Esophagus (tissue), 2 donors: ENCODE measurements around the gene CHST5. TPM values are rescaled to one million over a fixed set of nuclear protein-coding genes. Genes with fewer than 3 reads are reported as not detected.

Experiments used
- H3K27ac ChIP-seq, 2 donors: one replicate each; pipeline ENCODE4 v1.5.1; 2013; ENCODE audit warnings: low read depth in 2 of 2, mild to moderate bottlenecking in 2 of 2, inconsistent platforms in 1 of 2, low read length in 1 of 2, moderate library complexity in 1 of 2
- H3K27me3 ChIP-seq, 2 donors: one replicate each; pipeline ENCODE4 v1.6.1; 2013; ENCODE audit warnings: low read length in 2 of 2, control low read depth in 1 of 2, mild to moderate bottlenecking in 1 of 2; ENCODE audit not compliant: insufficient read depth in 2 of 2, control insufficient read depth in 1 of 2
- H3K36me3 ChIP-seq, 2 donors: one replicate each; pipeline ENCODE4 v1.6.1; 2013; ENCODE audit warnings: low read length in 1 of 2; ENCODE audit not compliant: control insufficient read depth in 2 of 2, insufficient read depth in 2 of 2
- H3K4me1 ChIP-seq, 2 donors: one replicate each; pipeline ENCODE4 v1.6.1; 2013; ENCODE audit warnings: low read length in 1 of 2; ENCODE audit not compliant: control insufficient read depth in 2 of 2, insufficient read depth in 2 of 2
- H3K4me3 ChIP-seq, 2 donors: one replicate each; pipeline ENCODE4 v1.5.1; 2013; ENCODE audit warnings: low read length in 2 of 2, mild to moderate bottlenecking in 2 of 2, low read depth in 1 of 2, moderate library complexity in 1 of 2
- H3K9me3 ChIP-seq, 2 donors: one replicate each; pipeline ENCODE4 v1.6.1; 2013; ENCODE audit warnings: mild to moderate bottlenecking in 2 of 2, low read depth in 1 of 2, low read length in 1 of 2, moderate library complexity in 1 of 2; ENCODE audit not compliant: control insufficient read depth in 2 of 2, insufficient read depth in 1 of 2
- whole genome bisulfite sequencing, 2 donors: extraction: QIAGEN DNeasy Blood & Tissue Kit; methylation state at CpG; one replicate each; pipeline ENCODE4 v1.1.7; 2013; 5-methylcytosine and 5-hydroxymethylcytosine counted together
- polyA plus RNA-seq, 2 donors: library from polyadenylated mRNA; stranded (reverse); fragments of 200-250 nt; gene quantifications; one replicate each; pipeline ENCODE4 v1.2.3, GENCODE V29; 2013
- donor health status: healthy with polysubstance abuse.
- donor health status: Bipolar disorder and iron deficiency.

Gene CHST5
- under 1 TPM; 0.10 to 0.13 TPM for polyA plus RNA-seq

DNA sequence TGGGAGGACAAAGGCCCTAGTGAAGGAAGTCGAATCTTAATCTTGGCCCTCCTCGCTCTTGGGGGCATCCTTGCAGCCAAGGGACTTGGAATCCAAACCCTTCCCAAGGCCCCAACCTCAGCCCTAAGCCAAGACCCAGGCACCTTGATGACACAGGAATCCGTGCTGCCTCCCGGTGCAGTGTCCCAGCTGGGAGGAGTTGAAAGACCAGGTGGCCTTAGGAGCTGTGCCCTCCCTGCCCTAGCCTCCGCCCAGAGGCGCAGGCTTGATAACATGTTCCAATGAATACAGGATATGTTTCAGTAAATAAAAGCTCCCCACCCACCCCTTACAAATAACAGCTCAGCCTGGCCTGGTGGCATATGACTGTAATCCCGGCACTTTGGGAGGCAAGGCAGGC, at the start of gene CHST5:
CHST5 (minus strand) TSS at position 208 of the 400 bp plus-strand sequence. CDS start 5,724 bp downstream, outside the sequence.
- 90 to 91% methylated on average over 7 of the region's 7 CpGs for WGBS, 2 donors
- H3K27me3 ChIP-seq, result no peaks in the 10 kb centered on the region
- H3K4me1 ChIP-seq, result no peaks in the 10 kb centered on the region
- no peaks in the 10 kb centered on the region for H3K9me3 ChIP-seq
- no peak within 1 kb of the TSS for H3K27ac ChIP-seq
- no peaks in the 10 kb centered on the region for H3K36me3 ChIP-seq
- H3K4me3 ChIP-seq, result no peak within 1 kb of the TSS

- H3K27ac ChIP-seq, result no peak overlapping the region
- H3K27me3 ChIP-seq, result no peaks in the 10 kb centered on the region
- 73% methylated on average over 3 of the region's 3 CpGs for WGBS, 2 donors
- no peaks in the 10 kb centered on the region for H3K9me3 ChIP-seq
- peaks cover 0 to 2% of the 10 kb centered on the region in 2 donors for H3K36me3 ChIP-seq
- no peaks in the 10 kb centered on the region for H3K4me1 ChIP-seq
- H3K4me3 ChIP-seq, result no peak overlapping the region
Observed at GRCh38 chr16:75584108-75584507, 48.2 kb upstream of the CHST5 start.

GRCh38 chr16:75579281-75579834, 43.5 kb upstream of the CHST5 start:
- H3K9me3 ChIP-seq, result no peaks in the 10 kb centered on the region
- peaks cover 2 to 18% of the 10 kb centered on the region in 2 donors for H3K36me3 ChIP-seq
- no peaks in the 10 kb centered on the region for H3K4me1 ChIP-seq
- H3K27me3 ChIP-seq, result no peaks in the 10 kb centered on the region
- 86 to 87% methylated on average over 7 of the region's 7 CpGs for WGBS, 2 donors
- no peak overlapping the region for H3K27ac ChIP-seq
- no peak overlapping the region for H3K4me3 ChIP-seq

DNA sequence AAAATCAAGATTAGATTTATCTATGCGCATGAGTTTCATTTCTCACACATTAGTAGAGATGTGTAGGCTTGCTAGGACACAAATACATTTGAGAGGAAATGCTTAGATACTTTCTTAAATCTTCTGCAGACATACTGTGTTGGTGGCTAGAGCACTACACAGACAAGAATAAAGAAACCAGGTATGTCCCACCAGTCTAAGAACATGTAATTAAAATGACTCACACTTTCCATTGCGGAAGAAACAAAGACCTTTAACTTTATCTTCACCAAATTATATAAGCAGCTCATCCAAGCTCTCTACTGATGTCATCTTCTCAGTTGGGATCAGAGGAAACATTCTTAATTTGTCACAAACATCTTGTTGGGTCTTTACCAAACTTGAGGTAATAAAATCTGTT, 42.8 kb upstream of the CHST5 start:
- H3K4me3 ChIP-seq, result no peak overlapping the region
- H3K36me3 ChIP-seq, result peaks cover 2 to 25% of the 10 kb centered on the region in 2 donors
- H3K9me3 ChIP-seq, result no peaks in the 10 kb centered on the region
- no peaks in the 10 kb centered on the region for H3K4me1 ChIP-seq
- no peak overlapping the region for H3K27ac ChIP-seq
- H3K27me3 ChIP-seq, result no peaks in the 10 kb centered on the region
- WGBS, 2 donors, result 93 to 97% methylated on average over 2 of the region's 2 CpGs

GRCh38 chr16:75578212-75578611, 42.3 kb upstream of the CHST5 start:
- Histone ChIP-seq H3K9me3 (no peaks in the 10 kb centered on the region), H3K4me1 (no peaks in the 10 kb centered on the region), H3K27ac (no peak overlapping the region), H3K36me3 (peaks cover 6 to 27% of the 10 kb centered on the region in 2 donors), H3K27me3 (no peaks in the 10 kb centered on the region), H3K4me3 (no peak overlapping the region)
- WGBS, 2 donors, result 87 to 88% methylated on average over 7 of the region's 7 CpGs

DNA sequence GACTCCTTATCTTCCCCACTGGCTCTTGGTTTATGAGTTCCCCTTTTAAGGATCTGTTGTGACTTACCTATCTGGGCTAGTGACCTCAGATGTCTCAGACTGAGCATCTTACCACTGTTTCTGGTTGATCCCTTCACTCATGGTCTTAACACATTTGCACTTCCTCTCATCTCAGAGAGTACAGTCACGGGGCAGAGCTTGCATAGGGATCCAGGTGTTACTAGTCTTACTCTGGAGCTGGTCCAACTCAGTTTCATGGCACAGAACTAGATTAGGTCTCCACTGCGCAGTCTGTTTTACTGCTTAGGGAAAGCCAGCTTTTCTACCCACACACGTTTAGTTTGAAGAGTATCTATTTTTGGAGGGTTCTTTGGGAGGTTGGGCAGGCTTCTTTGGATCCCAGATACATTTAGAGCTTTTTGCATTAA, 40.5 kb upstream of the CHST5 start:
- Histone ChIP-seq H3K27ac (no peak overlapping the region), H3K9me3 (no peaks in the 10 kb centered on the region), H3K4me1 (peaks cover 0 to 2% of the 10 kb centered on the region in 2 donors), H3K27me3 (no peaks in the 10 kb centered on the region), H3K36me3 (peaks cover 14 to 27% of the 10 kb centered on the region in 2 donors), H3K4me3 (no peak overlapping the region)
- WGBS, 2 donors, result 55 to 63% methylated on average over 3 of the region's 3 CpGs

DNA sequence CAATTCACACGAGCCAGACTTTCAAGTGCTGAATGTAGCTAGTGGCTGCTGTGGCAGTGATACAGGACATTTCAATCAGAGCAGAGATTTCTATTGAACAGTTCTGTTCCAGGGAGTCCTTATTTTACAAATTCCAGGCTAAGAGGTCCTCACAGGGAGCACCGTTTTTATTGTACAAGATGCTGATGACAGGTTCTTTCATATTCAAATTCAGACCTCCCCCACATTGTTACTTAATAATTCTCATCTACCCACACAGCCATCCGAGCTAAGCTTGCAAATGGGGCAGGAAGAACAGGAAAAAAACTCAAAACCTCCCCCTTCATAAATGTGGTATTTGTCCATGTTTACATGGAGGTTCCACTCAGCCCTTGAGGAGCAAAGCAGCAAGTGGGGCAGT, 40.0 kb upstream of the CHST5 start:
- H3K4me3 ChIP-seq, result no peak overlapping the region
- 53 to 59% methylated on average over 3 of the region's 3 CpGs for WGBS, 2 donors
- H3K4me1 ChIP-seq, result peaks cover 0 to 2% of the 10 kb centered on the region in 2 donors
- no peaks in the 10 kb centered on the region for H3K27me3 ChIP-seq
- H3K9me3 ChIP-seq, result no peaks in the 10 kb centered on the region
- no peak overlapping the region for H3K27ac ChIP-seq
- peaks cover 14 to 27% of the 10 kb centered on the region in 2 donors for H3K36me3 ChIP-seq

DNA sequence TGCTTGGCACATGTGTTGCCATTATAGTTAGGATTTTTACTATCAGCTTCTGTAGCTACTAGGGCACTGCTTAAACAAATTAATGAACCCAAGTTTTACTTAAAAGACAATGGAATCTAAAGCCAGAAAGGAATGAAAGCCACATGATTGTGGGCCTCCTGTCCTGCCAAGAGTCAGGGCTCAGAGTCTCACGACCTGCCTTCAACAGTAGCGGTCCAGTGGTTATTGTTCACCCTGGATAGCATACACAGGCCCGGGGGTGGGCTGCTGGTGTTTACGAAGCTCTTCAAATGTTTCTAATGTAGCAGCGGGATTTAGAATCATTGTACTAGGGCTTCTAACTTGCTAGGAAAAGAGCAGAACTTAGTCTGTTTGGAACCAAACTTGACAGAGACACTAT, 38.0 kb upstream of the CHST5 start:
- H3K27me3 ChIP-seq, result no peaks in the 10 kb centered on the region
- no peak overlapping the region for H3K27ac ChIP-seq
- H3K36me3 ChIP-seq, result peaks cover 23 to 27% of the 10 kb centered on the region in 2 donors

DNA sequence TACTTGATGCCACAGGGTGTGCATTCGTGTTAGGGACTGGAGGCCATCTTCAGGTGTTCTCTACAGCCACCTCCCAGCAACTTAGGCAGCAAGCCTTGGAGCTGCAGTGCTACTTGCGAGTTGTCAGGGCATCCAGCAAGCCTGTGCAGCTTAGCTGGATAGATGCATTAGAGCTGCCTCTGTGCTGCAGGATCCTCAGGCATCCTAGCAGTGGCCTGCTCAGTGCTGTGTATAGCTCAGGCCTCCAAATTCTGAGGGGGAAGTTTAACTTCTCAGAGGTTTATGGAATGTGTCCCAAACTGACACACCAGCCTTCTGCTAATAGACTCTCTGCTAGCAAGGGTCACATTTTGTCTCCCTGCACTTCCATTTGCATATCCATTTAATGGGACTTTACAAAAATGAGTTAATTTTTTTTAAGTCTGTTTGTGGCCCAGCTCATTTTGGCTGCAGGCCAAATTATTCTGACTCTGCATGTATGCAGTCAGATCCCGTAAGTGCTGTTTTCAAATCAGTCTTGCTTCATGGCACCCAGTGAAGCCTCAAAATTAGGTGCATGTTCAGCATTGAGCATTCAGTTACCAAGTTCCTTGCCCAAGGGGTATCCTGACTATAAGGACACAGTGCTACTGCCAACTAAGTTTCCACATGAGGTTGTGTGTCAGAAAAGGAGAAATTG, 37.1 kb upstream of the CHST5 start:
- Histone ChIP-seq H3K36me3 (peaks cover 23 to 24% of the 10 kb centered on the region in 2 donors), H3K27me3 (no peaks in the 10 kb centered on the region), H3K4me1 (peaks cover 0 to 6% of the 10 kb centered on the region in 2 donors), H3K27ac (no peak overlapping the region), H3K4me3 (no peak overlapping the region), H3K9me3 (no peaks in the 10 kb centered on the region)
- WGBS, 2 donors, result 76 to 77% methylated on average over 3 of the region's 3 CpGs

More for the DNA sequence above, 38.0 kb upstream of the CHST5 start:
- H3K4me1 ChIP-seq, result peaks cover 0 to 4% of the 10 kb centered on the region in 2 donors
- 85 to 89% methylated on average over 5 of the region's 5 CpGs for WGBS, 2 donors
- H3K4me3 ChIP-seq, result no peak overlapping the region
- H3K9me3 ChIP-seq, result no peaks in the 10 kb centered on the region
